Measurements from ENCODE around the gene TMTC4.
"Not testable (repeated sequence)": the region's sequence is repeated elsewhere in the genome, so short reads cannot be mapped to it uniquely, and the experiment has no call there.

Gene TMTC4

GRCh38 chr13:100581030-100581429 is 93.6 kb downstream of the TMTC4 start:
- DNase-seq = no peak

GRCh38 chr13:100580045-100580444 is 94.5 kb downstream of the TMTC4 start:
- no peak for DNase-seq

GRCh38 chr13:100577239-100577638 is 97.4 kb downstream of the TMTC4 start:
- DNase-seq = not testable (repeated sequence)

GRCh38 chr13:100573121-100573520 is 101.5 kb downstream of the TMTC4 start:
- peak; percentile 90 for DNase-seq

GRCh38 chr13:100566543-100566942 is 108.1 kb downstream of the TMTC4 start:
- no peak for DNase-seq

GRCh38 chr13:100565286-100565685 is 109.3 kb downstream of the TMTC4 start:
- DNase-seq = no peak

- no peak for DNase-seq
Observed at GRCh38 chr13:100564444-100565223, 110.0 kb downstream of the TMTC4 start.

GRCh38 chr13:100563779-100564178 is 110.8 kb downstream of the TMTC4 start:
- no peak for DNase-seq

GRCh38 chr13:100561599-100562204 is 112.9 kb downstream of the TMTC4 start:
- no peak for DNase-seq

GRCh38 chr13:100561158-100561499 is 113.5 kb downstream of the TMTC4 start:
- DNase-seq = no peak

- no peak for DNase-seq
Observed at GRCh38 chr13:100560498-100561157, 114.0 kb downstream of the TMTC4 start.

GRCh38 chr13:100559886-100560285 is 114.7 kb downstream of the TMTC4 start:
- no peak for DNase-seq

All from NCI-H69 (cell line).